NCI-H345 (cell line): ENCODE results near the gene LAMA5.
"Not testable (repeated sequence)": the region's sequence is repeated elsewhere in the genome, so short reads cannot be mapped to it uniquely, and the experiment has no call there.

Source experiments
- DNase-seq: peaks from one replicate; lab custom pipeline; 2025; lab: John Stamatoyannopoulos, UW

The LAMA5 gene

DNA sequence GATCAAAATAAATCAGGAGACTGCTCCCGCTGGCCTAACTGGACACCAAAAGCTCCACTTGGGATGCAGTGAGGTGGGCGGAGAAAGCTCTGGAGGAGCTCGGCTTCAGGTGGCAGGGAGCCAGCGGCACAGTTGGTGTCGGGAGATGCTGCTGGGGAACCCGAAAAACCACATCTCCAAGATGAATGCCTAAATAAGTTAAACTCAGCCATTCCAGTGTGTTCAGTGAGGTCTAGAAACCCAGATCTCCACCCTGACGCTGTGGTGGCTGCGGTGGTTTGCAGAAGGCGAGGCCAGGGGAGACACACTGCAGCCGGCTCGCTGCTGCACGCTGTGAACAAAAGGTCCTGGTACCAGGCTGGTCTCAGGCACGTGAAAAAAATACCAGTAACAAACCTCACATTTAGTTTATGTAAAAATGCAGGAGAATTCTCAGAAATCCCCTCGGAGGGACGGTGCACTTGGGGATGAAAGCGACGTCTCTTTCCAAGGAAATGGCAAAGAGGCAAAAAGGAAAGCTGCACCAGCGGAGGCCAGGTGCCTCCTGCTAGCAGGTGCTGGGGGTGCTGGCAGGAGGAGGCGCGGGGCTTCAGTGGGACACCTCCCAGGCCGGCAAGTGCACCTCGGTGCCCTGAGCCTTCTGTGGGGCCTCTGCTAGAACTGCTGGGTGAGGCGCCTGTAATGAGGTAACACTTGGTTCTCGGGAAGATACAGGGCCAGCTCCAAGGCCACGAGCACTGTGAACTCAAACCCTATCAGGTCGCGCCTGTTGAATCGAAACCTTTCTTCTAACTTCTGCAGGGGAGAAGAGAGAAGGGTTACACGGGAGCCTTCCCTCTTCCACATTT is 23.4 kb upstream of the LAMA5 start:
- no peak for DNase-seq

DNA sequence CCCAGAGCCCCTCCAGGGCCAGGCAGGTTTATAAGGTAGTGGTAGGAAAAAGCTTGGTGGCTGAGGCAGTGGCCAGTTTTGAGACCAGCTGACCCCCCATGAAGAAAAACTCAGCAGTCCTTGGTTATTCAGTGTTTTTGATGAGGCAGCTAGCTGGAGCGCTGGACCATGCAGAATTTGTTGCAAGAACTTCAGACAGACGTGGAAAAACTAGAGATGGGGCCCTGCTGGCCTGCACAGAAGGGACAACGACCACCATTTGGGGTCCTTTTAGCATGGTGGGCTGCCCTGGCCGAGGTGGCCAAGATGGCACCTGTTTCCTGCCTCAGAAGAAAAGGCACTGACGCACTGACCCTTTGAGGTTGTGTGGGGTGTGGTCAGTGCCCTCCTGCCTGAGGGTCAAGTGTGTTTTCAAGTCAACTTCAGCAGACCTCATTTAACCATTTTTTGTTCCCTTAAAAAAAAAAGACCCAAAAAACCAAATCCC is 22.5 kb upstream of the LAMA5 start:
- no peak for DNase-seq

DNA sequence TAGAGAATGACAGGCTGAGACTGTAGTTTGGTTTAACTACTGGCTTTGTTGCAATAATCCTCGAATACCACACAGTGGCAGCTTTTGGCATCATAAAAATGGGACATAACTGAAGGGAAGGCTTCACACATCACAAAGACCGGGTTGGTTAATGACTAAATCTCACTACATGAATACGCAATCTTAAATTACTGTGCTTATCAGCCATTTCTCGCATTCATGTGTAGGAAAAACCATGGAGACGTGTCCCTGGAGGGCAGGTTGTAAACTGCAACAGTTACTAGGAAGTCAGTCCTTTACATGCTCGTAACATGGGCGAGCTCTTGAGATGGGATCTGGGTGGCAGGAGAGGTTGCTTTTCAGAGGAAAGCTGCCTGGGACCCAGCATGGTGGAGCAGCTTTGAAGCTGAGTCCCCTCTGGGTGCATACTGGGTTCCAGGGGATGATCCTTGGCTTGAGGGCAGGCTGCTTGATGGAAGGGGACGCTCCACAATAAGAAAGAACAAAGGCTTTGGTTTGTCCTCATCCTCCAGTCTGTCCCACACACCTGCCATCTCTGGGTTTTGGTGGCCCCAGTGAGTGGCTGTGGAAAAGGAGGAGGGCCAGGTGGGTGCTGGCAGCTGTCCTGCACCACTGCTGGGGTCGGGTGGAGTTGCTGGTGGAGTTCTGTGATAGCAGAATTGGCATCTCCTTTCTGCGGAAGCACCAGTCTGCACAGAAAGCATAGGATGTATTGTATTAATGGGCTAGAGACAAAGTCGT is 21.9 kb upstream of the LAMA5 start:
- DNase-seq: no peak

DNA sequence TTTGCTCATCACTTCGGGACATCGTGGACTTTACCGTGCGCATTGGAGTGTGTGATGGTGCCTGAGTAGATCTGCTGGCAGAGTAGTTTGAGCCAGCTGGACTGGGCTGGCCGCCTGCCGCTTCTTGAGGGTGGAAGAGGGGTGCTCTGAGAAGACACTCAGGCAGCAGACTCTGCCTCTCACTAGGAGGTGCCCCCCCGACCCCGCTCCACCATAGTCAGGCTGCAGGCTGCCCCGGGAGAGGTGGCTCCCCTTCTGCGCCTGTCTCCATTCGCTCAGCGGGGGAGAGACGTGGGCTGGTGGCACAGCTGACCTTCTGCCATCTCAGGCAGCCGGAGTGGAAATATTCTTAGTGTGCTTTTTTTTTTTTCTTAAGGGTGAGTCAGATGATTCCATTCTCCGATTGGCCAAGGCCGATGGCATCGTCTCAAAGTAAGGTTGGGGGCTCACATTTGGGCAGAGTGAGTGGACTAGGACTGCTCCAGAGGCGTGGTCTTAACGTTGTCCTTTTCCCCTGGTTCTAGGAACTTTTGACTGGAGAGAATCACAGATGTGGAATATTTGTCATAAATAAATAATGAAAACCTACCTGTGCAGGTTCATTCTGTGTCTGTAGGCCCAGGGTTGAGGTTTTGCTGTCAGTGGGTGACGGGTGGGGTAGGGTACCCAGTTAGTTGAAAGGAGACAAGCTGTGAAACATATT is 21.0 kb upstream of the LAMA5 start:
- no peak for DNase-seq

DNA sequence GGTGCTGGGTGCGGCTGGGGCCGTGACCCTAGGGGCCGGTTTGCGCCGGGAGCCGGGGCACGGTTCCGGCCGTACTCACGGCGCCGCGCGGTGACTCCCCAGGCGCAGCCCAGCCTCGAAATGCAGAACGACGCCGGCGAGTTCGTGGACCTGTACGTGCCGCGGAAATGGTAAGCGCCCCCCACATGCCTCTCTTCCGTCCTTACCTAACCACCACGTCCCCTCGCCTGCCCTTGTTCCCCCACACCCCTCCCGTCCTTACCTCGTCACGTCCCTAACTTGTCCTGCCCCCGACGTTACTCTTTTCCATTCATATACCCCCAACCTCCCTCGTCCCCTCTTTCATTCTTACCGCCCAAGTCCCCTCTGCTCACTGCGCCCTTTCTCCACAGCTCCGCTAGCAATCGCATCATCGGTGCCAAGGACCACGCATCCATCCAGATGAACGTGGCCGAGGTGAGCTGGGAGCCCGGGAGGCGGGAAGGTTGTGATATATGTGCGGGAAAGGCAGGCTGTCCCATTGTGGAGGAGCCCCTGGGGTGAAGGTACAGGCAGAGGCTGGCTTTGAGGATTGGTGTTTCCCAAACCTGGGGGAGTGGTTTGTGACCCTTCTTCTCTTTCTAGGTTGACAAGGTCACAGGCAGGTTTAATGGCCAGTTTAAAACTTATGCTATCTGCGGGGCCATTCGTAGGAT is 20.3 kb upstream of the LAMA5 start:
- DNase-seq: no peak

DNA sequence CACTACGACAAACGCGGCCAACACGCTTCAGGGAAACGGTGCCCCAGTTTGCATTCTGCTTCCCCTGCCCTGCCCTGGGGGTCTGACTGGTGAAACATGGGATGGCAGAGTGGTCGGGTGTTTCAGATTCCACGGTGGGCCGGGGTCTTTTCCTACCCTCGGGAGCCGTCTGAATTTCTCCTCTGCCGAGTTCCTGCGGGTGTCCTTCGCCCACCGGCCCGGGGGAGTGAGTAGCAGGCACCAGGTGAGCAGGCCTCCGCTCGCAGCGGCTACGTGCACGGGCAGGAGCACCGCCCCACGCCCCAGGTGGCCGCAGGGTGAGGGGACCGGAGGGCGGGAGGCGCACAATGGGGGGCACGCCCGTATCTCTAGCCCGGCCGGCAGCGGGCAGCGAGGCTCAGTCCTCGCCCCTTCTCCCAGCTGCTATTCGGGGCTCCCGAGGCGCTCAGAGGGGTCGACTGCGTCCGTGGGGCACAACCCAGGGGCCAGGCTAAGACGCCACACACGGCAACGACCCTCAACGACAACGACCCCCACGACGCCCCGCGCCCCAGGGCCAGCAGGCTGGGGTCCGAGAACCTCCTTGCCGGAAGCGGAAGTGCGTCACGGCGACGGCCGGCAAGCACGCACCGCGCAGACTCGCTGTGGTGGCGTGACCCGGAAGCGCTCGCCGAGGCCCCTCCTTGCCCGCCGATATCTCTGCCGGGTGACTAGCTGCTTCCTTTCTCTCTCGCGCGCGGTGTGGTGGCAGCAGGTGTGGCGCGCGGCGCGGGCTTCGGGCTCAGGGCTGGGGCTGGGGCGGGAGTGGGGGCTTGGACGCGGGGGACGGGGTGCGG is 19.5 kb upstream of the LAMA5 start, which contains the start of gene RPS21:
RPS21 (plus strand) TSS at position 721 of the 836 bp plus-strand sequence. CDS start 236 bp downstream, outside the sequence.
- peak; percentile 96 for DNase-seq

DNA sequence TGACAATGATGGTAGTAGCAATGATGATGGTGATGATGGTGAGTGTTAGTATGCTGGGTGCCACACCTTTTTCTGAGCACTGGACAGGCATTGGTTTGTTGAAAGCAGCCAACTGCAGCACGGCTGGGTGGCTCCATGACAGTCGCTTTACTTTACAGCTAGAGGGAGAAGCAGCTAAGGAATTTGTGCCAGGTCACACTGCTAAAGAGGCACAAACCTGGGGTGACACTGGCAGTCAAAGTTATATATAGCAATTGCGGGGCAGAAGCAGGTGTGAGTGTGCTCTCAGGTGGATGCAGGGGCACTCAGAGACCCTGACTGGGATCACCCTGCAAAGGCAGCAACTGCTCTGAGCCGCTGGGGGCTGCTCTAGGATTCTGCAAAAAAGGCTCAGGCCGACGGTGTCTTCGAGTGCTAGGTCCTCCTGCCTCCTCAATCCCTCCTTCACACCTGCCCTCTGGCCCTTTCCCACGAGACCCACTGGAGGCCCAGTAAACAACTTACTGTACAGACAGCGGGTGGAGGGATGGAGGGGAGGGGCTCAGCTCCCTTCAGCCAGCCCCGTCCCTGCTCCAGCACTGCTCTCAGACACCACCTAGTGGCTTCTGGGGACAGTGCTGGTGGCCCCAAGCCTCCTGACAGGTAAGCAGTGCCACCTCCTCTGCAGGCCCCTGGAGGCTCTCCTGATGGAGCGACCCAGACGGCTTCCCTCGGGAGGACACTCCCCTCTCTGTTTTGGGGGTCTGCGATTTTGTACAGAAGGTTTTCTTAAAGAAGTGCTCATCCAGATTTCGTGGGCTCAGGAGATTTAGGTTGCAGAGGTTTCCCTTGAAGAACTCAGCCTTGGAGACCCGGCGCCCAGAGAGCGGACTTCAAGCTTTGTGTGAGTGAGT is 15.4 kb upstream of the LAMA5 start:
- peak; percentile 91 for DNase-seq

DNA sequence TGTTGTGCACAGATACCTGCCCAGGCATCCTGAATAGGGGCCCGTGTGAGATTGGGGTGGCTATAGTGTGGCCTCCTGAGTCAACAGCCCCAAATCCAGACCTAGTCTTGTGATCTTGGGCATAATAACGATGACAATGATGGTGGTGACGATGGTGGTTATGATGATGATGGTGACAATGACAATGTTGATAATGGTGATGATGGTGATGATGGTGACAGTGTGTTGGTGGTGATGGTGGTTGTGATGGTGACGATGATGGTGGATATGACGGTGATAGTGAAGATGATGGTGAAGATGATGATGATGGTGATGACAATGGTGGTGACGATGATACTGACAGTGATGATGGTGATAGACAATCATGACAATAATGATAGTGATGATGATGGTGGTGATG is 14.7 kb upstream of the LAMA5 start:
- DNase-seq: no peak

DNA sequence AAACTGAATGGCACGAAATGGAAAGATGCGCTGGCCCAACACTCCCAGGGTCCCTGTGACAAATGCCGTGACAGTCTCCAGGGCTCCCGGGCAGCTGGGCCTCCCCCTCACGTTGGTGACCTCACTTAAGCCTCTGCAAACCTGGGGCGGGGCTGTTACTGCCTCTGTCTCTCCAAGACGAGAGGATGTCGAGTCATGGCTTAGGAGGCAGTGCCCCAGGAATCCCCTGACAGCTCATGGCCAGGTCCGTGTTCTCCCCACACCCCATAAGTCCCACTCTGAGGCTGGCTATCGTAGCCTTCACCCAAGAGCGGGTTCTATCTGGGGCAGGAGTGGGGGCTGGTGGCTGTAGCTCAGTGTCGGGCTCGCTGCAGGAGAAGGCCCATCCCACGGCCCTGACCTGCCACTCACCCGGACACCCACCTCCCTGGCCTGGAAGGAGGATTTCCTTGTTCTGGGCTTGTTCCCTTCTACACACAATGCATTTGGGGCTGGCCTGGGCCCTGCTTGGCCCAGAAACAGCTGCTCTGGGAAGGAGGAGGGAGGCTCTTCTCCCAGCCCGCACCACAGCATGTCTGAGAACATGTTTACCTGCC is 14.2 kb upstream of the LAMA5 start:
- no peak for DNase-seq

DNA sequence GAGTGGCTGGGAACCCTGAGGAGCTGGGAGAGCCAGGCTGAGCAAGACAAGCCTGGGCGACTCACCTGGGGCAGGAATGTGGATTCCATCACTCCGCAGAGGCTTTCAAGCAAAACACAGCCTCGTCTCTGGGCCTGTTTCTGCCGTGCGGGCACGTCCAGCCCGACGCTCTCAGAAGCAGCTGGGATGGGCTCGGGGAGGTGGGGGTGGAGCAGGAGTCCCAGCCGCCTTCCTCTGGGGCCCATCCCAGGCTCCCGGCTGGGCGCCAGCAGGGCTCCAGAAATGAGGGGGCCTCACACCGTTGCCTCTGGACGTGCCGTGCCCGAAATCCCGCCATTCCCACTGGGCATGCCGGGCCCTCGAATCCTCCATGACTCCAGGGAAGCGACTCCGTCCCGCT is 11.1 kb upstream of the LAMA5 start:
- no peak for DNase-seq

DNA sequence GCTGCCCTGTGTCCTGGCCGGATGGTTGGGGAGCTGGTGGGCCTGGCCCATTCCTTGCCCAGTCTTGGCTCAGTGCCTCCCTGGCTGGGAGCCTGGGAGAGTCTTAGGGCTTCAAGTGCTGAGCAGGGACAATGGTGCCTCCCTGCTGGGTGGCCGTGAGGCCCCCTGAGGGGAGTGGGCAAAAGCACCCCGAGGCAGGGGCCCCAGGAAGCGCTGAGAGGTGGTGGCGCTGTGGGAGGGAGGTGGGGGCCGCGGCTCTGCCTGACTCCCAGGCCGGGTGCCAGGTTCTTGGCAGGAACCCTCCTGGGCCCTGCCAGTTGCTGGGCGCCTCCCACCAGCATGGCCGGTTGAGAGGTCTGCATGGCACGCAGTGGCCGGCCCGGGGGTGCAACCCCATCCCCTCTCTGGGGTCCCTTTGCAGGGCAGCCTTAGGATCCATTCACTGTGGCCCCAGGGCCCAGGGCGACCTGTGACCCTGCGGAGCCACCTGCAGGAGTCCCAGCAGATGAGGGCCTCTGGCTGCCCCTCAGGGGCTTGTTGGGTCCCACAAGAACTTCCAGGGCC is 10.6 kb upstream of the LAMA5 start:
- DNase-seq: peak; percentile 55

DNA sequence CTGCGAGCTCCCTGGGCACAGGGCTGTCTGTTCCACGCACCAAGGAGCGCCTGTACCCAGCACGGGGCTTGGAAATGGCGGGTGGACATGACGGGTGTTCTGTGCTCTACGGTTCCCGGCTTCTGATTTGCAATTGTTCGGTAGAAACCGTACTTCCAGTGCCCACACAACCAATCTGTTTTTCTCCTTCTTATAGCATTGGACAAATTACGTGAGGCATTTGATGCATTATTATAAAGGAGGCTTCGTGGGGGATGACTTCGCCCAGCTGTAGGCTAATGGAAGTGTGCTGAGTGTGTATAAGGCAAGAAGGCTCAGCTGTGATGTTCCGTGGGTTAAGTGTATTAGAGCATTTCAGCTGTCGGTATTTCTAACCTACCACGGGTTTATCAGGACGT is 10.0 kb upstream of the LAMA5 start:
- DNase-seq: no peak

DNA sequence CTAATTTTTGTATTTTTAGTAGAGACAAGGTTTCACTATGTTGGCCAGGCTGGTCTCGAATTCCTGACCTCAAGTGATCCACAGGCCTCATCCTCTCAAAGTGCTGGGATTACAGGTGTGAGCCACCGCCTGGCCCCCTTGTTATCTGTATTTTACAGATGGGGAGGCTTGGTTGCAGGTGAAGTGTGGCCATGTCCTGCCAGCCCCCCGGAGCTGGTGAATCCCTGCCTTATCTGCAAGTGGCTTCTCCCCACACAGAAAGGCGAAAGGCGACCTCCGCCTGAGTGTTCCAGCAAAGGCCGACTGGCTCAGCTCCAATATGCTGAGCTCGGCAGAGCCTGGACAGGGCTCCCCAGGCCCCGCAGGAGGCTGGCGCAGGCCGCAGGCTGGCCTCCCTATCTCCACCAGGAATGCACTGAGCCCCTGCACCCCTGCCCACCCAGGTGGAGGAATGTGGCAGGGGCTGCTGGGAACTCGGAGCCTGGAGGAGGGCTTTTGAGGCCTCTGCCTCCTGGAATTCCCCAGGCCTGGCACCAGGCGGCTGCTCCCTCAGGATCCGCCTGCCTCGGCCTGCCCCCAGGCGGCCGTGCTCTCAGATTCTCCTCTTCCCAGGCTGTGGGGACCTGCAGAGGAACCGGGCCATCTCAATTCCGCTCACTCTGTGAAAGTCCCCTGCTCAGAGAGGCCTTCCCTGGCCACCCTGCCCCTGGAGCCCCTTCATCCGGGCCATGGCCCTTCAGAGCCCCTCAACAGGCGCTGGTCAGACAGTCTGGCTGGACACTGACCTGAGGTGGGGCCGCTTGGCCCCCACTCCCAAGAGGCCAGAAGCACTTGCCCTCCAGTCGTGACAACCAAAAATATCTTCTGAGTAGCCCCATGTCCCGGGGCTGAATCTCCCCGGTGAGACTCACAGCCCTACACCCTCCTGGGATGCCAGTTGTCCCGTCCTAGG is 9.3 kb upstream of the LAMA5 start:
- DNase-seq: no peak

DNA sequence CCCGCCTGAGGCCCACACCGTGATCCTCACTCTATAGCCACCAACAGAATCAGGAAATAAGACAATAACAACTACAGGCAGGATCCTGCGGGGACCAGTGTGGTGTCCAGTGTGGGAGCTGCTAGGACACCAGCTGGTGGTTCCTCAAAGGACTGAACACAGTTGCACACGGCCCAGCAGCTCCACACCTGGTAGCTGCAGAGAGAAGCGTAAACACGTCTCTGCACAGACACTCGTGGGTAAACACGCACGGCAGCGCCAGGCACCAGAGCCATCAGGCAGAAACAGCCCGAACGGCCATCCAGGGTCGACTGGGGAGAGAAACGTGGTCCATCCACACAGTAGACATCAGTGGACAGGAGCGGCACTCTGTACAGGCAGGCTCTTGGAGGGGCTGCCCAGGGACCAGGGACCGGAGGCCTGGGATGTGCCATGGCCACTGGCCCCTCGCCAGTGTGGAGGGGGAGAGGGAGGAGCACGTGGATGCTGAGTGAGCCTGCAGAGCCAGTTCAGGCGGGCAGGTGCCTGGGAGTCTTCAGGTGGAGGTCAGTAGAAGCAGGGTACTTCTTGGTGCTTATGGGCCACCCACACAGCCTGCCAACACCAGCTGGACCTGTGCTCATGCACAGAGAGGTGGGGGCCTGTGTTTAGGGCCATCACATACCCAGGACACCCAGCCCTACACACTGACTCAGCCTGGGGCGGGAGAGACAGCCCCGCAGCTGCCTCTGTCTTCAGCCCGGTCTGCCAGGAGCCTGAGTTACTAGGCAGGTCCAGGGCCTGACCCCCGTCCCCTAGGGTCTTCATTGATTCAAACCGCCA is 7.4 kb upstream of the LAMA5 start:
- DNase-seq: no peak

DNA sequence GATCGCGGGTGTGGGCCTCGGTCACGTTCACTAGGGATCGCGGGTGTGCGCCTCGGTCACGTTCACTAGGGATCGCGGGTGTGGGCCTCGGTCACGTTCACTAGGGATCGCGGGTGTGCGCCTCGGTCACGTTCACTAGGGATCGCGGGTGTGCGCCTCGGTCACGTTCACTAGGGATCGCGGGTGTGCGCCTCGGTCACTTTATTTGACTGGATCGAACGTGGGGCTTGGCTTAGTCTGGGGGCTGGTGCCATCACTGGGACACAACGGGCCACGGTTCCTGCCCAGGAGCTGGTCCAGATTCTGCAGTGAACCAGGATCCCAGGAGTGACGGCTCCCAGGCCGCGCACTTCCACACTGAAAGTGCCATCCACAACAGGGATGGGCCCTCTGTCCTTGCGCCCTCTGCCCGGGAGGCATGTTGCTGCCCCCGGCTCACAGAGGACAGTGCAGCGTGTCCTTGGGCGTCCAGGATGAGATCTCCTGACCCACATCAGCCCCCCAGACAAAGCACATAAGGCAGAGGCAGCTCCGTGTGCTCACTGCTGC is 6.6 kb upstream of the LAMA5 start:
- DNase-seq: not testable (repeated sequence)

DNA sequence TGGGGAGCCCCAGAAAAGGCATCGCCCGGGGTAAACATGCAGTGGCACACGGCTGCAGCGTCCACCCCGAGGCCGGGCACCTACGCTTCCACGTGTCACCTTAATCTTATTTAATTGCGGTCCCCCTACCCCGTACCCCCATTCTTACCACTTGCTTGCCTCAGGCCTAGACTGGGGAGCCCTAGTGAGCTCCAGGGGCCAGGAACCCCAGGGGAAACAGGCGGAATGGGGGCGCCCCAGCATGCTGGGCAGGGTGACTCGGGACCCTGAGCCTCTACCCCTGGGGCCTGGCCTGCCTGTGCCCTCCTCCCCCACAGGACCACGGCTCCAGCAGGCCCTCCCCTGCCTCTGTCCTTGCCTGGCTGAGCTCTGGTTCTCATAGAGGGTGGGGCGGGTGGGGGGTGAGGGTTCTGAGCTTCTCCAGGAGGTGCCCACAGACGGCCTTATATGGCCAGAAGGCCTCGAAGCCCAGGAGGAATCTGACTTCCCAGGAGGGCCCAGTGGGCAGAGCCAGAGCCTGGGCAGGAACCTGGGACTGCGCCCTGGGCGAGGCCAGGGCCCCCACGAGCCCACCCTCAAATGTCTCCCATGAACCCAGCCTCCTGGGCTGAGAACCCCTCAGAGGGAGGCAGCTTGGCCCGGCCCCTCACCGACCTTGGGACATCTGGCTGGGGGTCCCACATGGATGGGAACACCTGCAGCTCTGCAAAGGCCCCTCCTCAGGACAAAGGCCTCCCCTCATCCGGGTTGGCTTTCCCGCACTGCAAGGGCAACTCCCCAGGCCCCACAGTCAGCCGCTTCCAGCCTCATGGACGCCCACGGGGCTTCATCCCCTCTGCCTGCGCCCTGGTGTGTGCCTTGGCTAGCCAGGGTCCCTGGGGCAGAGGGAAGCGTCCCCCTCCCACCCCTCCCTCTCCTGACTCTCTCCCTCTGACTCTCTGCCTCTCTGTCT is 5.2 kb upstream of the LAMA5 start:
- no peak for DNase-seq
